MCF 10A (cell line): ENCODE measurements around the gene SORL1. TPM values are rescaled to one million over a fixed set of nuclear protein-coding genes. Genes with fewer than 3 reads are reported as not detected.

Source experiments
- BruUV-seq: library from RNA; stranded (reverse); fragments of 400-500 nt; replicated peaks from 2 replicates; lab custom pipeline; 2021; lab: Mats Ljungman, UMichigan
- CTCF ChIA-PET: fragments of 300-600 bp; sonication (Branson Sonifier 250); formaldehyde crosslinking; extraction: SDS; loops from one replicate; lab custom pipeline; 2021; ENCODE audit warnings: antibody characterized with exemption, inconsistent platforms; lab: Yijun Ruan, JAX
- POLR2A ChIA-PET: fragments of 300-600, 350-650 bp; sonication (Branson Sonifier 250); formaldehyde crosslinking; extraction: SDS; loops from one replicate; lab custom pipeline; 2020; ENCODE audit warnings: antibody characterized with exemption, inconsistent platforms; lab: Yijun Ruan, JAX
- DNase-seq: peaks from one replicate; pipeline ENCODE4 v3.0.0-alpha.2; 2018; ENCODE audit not compliant: unreplicated experiment
- H3K27ac Mint-ChIP-seq: one replicate; pipeline ENCODE4 v1.8.0; 2022; ENCODE audit warnings: mild to moderate bottlenecking, low read depth, mixed read lengths; ENCODE audit not compliant: unreplicated experiment
- H3K27me3 Mint-ChIP-seq: one replicate; pipeline ENCODE4 v1.8.0; 2022; ENCODE audit warnings: mixed read lengths; ENCODE audit not compliant: insufficient read depth, unreplicated experiment
- H3K36me3 Mint-ChIP-seq: one replicate; pipeline ENCODE4 v1.8.0; 2022; ENCODE audit warnings: mild to moderate bottlenecking, moderate library complexity, mixed read lengths; ENCODE audit not compliant: insufficient read depth, unreplicated experiment
- H3K4me1 Mint-ChIP-seq: one replicate; pipeline ENCODE4 v1.8.0; 2022; ENCODE audit warnings: mixed read lengths; ENCODE audit not compliant: insufficient read depth, unreplicated experiment
- H3K4me3 Mint-ChIP-seq: one replicate; pipeline ENCODE4 v1.8.0; 2022; ENCODE audit warnings: mild to moderate bottlenecking, moderate library complexity, mixed read lengths; ENCODE audit not compliant: unreplicated experiment
- H3K9me3 Mint-ChIP-seq: one replicate; pipeline ENCODE4 v1.8.0; 2022; ENCODE audit warnings: mixed read lengths; ENCODE audit not compliant: unreplicated experiment
- intact Hi-C: fragments of 100-400 bp; cut with micrococcal nuclease; formaldehyde crosslinking; loops from 2 replicates; pipeline ENCODE4 v1.14.1; 2022
- total RNA-seq: library from RNA; stranded (reverse); gene quantifications from 2 replicates; pipeline ENCODE4 v1.2.3, GENCODE V29; 2022
- TF ChIP-seq, protein P1 (sequence below): fragments of 200-600 bp; IDR thresholded peaks from one replicate; pipeline ENCODE4 v1.8.0; 2022; ENCODE audit warnings: antibody characterized with exemption, mild to moderate bottlenecking; ENCODE audit not compliant: unreplicated experiment

The SORL1 gene
- total RNA-seq, 1 experiment from 2014 or later: 5.9 TPM

DNA sequence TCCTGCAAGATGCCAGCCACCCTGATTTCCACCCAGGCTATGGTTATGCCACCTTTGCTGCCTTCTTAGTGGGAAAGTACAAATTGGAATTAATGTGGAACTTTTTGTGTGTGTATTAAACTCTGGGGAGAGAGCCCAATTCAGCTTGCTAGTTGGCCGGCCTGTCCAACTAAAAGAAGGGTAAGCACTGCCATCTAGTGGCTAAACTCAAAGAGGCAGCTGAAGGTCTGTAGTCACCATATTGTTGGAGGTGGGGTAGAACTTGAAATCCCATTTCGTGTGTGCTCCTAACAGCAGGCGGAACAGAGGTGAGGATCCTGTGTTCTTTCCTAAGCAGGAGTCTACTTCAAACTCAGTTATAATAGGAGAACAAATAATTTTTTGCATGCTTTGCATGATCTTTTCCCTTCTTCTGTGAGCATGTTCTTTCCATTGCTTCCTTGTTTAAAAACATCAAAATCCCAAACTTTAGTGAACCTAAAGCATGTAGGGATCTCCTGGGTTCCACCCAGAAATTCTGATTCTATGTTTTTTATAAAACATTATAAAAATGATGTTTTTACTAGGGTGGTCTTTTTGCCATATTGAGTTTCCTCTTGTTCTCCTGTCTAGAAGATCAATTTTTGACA, 139.4 kb downstream of the SORL1 start:
- intact Hi-C loops: loop anchor here (1.0 to 5.0 kb wide), 7 partner anchors 63 to 1254 kb away; partner anchors contain the start of genes ARHGEF12, SORL1 and SORL1-AS1
- no peak overlapping the region for H3K4me3 Mint-ChIP-seq
- peaks cover 6% of the 10 kb centered on the region for H3K36me3 Mint-ChIP-seq
- TF ChIP-seq, protein P1, sequence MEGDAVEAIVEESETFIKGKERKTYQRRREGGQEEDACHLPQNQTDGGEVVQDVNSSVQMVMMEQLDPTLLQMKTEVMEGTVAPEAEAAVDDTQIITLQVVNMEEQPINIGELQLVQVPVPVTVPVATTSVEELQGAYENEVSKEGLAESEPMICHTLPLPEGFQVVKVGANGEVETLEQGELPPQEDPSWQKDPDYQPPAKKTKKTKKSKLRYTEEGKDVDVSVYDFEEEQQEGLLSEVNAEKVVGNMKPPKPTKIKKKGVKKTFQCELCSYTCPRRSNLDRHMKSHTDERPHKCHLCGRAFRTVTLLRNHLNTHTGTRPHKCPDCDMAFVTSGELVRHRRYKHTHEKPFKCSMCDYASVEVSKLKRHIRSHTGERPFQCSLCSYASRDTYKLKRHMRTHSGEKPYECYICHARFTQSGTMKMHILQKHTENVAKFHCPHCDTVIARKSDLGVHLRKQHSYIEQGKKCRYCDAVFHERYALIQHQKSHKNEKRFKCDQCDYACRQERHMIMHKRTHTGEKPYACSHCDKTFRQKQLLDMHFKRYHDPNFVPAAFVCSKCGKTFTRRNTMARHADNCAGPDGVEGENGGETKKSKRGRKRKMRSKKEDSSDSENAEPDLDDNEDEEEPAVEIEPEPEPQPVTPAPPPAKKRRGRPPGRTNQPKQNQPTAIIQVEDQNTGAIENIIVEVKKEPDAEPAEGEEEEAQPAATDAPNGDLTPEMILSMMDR: peak; percentile 86
- ChIA-PET CTCF (interaction anchor here (0.6 to 5.7 kb wide), 19 partner anchors 17 to 894 kb away, joined by 3 to 67 read pairs (median 3); no protein-coding TSS in a partner anchor), POLR2A (interaction anchor here (0.7 to 1.8 kb wide), 5 partner anchors 40 to 911 kb away, joined by 3 to 5 read pairs (median 3); no protein-coding TSS in a partner anchor)
- peak; percentile 80 for DNase-seq
- peaks cover 24% of the 10 kb centered on the region for H3K4me1 Mint-ChIP-seq
- no peaks in the 10 kb centered on the region for H3K27me3 Mint-ChIP-seq
- H3K27ac Mint-ChIP-seq: no peak overlapping the region
- no peaks in the 10 kb centered on the region for H3K9me3 Mint-ChIP-seq
- no TSS peak for BruUV-seq

GRCh38 chr11:121592708-121593107, 140.6 kb downstream of the SORL1 start:
- Mint-ChIP-seq H3K27me3 (no peaks in the 10 kb centered on the region), H3K4me3 (no peak overlapping the region), H3K9me3 (no peaks in the 10 kb centered on the region), H3K36me3 (peaks cover 9% of the 10 kb centered on the region), H3K27ac (no peak overlapping the region), H3K4me1 (peaks cover 30% of the 10 kb centered on the region)
- TF ChIP-seq, protein P1: no peak
- CTCF ChIA-PET: interaction anchor here (1.1 to 5.7 kb wide), 4 partner anchors 129 to 290 kb away, joined by 3 to 67 read pairs (median 8); no protein-coding TSS in a partner anchor
- intact Hi-C loops: loop anchor here (5.0 kb wide), 1 partner anchor 1255 kb away; the partner anchor contains the start of gene ARHGEF12
- POLR2A ChIA-PET: no interaction called here
- no TSS peak for BruUV-seq
- no peak for DNase-seq

DNA sequence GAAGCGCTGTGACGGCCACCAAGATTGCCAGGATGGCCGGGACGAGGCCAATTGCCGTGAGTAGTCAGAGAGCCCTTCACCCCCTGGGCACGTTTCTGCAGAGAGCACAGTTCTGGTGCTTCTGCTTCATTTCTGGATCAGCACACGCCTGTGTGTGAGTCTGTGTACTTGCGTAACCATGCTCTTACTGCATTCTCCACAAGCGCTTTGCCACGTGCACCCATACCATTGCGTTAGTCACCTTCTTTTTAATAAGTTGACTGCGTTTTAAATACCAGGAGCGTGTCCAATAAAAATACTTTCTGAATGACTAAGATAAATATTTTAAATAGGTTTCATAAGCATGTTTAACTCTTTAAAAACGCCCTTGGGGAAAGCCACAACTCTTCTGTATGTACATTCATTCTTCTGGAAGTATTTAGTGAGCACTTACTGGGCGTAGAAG, 143.6 kb downstream of the SORL1 start:
- no TSS peak for BruUV-seq
- peaks cover 12% of the 10 kb centered on the region for H3K36me3 Mint-ChIP-seq
- ChIA-PET CTCF (interaction anchor here (1.1 to 2.1 kb wide), 3 partner anchors 276 to 280 kb away, joined by 3 to 7 read pairs (median 5); no protein-coding TSS in a partner anchor), POLR2A (interaction anchor here (0.7 kb wide), 1 partner anchor 238 kb away, joined by 3 read pairs; no protein-coding TSS in a partner anchor)
- no peaks in the 10 kb centered on the region for H3K9me3 Mint-ChIP-seq
- H3K4me3 Mint-ChIP-seq: peak overlapping the region; percentile 21
- intact Hi-C loops: loop anchor here (5.0 kb wide), 1 partner anchor 507 kb away; no protein-coding TSS in a partner anchor
- H3K27me3 Mint-ChIP-seq: no peaks in the 10 kb centered on the region
- DNase-seq: peak; percentile 97
- peak overlapping the region; percentile 69 for H3K27ac Mint-ChIP-seq
- peaks cover 30% of the 10 kb centered on the region for H3K4me1 Mint-ChIP-seq
- TF ChIP-seq, protein P1: no peak
